T-helper 2 cell treated with Interferon-gamma antibody and Interleukin-4, amounts not matched to agents 100 ng/mL and 5 ng/mL, for 36 hours (primary cell): ENCODE results near the gene TRIM66. TPM values are rescaled to one million over a fixed set of nuclear protein-coding genes. Genes with fewer than 3 reads are reported as not detected.

Source experiments
- intact Hi-C: fragments of 100-400 bp; cut with micrococcal nuclease; formaldehyde crosslinking; loops from one replicate; pipeline ENCODE4 v1.15.1; 2023
- total RNA-seq: library from RNA; stranded (reverse); gene quantifications from 2 replicates; pipeline ENCODE4 v1.2.3, GENCODE V29; 2022

TRIM66 gene, protein sequence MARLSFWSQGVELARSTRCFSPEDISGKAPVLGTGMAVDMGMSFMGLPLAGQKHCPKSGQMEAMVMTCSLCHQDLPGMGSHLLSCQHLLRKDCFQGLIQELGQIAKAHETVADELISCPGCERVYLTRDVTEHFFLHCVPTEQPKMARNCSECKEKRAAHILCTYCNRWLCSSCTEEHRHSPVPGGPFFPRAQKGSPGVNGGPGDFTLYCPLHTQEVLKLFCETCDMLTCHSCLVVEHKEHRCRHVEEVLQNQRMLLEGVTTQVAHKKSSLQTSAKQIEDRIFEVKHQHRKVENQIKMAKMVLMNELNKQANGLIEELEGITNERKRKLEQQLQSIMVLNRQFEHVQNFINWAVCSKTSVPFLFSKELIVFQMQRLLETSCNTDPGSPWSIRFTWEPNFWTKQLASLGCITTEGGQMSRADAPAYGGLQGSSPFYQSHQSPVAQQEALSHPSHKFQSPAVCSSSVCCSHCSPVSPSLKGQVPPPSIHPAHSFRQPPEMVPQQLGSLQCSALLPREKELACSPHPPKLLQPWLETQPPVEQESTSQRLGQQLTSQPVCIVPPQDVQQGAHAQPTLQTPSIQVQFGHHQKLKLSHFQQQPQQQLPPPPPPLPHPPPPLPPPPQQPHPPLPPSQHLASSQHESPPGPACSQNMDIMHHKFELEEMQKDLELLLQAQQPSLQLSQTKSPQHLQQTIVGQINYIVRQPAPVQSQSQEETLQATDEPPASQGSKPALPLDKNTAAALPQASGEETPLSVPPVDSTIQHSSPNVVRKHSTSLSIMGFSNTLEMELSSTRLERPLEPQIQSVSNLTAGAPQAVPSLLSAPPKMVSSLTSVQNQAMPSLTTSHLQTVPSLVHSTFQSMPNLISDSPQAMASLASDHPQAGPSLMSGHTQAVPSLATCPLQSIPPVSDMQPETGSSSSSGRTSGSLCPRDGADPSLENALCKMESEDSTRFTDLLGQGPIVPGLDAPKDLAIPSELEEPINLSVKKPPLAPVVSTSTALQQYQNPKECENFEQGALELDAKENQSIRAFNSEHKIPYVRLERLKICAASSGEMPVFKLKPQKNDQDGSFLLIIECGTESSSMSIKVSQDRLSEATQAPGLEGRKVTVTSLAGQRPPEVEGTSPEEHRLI (N-terminal part only)
- 14.1 and 14.9 TPM in 2 replicates for total RNA-seq

DNA sequence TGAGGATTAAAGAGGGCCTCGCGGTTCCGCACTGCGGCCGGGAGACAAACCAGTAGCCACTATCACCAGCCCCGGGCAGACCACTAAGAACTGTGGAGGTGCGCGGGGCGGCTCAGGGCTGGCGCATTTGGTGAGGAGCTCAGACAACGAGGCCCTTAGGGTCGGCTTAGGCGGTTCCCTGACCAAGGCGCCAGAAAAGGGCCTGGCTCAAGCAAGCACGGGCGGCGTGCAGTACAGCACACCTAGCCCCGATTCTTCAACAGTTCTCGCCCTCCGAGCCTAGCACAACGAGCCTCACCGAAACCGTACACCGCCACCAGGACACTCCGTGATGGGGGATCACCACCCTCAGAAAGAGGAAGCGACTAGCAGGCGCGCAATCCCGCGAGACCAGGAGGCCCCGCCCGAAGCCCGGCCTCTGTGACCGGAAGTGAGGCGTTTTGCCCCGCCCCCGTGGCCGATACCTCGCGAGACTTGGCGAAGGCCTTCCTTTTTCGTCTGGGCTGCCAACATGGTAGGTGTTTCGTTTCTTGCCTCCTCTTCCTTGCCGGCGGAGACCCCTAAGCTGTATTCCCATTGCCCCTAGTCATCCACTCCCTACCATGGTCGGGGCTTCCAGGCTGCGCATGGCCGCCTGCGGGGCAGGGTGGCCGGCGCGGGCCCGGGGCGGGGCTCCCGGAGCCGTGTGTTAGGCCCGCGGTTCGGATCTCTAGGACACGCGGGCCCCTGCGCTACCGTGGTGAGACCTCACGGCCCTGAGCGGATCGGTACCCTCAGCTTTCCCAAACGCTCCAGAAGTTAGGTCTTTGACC is at the start of gene TRIM66, which contains the start of gene RPL27A:
Gene TRIM66, minus strand, starts transcription at position 363 of the 812 bp plus-strand sequence. CDS start 10,391 bp downstream, outside the sequence.
Gene RPL27A, plus strand, starts transcription at position 490 of the 812 bp plus-strand sequence. Its CDS starts 22 bp downstream, at position 512.
- intact Hi-C loops, result loop anchor here (1.0 to 10.0 kb wide), 10 partner anchors 8 to 1168 kb away; partner anchors contain the start of genes AKIP1, EIF3F, PPFIBP2 and TMEM41B

DNA sequence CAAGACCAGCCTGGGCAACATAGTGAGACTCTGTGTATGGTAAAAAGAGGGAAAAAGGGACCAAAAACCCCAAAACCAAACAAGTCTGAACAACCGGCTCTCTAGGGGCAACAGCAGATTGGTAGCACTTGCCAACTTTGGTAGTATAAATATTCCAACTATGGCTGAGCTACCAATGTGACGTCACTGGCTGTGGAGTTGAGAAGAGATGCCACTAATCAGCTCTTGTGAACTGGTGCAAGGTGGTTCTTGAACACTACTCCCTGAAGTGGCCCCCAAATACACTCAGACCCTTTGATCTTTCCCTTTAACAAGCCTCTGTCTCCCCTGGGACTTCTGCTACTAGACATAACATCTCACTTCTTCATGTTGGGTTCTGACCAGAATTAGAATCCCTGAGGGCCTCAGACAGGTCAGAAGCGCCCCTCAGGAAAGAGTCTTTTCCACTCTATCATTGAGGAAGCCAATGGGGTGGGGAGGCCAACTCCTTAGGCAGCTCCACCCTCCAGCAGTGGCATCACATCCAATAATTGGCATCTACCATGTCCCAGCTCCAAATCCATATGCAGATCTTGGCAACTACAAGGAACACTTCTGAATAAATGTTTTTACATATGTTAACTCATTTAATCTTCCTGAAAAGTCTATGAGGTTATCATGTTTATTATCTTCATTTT is 49.3 kb upstream of the TRIM66 start:
- intact Hi-C loops, result loop anchor here (10.0 kb wide), 1 partner anchor 83 kb away; a partner anchor contains a TSS

DNA sequence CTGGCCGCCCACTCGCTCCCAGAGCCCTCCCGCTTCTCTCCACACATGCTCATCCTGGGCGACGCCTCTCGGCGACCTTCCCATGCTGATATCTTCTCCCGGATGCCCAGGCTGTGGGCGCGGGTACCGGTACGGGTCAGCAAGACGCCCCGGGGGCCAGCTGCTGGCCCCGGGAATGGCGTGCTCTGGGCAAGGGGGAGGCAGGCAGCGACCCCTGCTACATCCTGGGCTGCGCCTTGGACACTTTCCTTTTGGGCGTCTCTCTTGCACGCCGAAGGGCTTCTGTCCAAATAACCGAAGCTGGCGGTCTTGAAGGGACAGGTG is 48.2 kb upstream of the TRIM66 start:
- intact Hi-C loops, result loop anchor here (10.0 kb wide), 1 partner anchor 84 kb away; a partner anchor contains a TSS

DNA sequence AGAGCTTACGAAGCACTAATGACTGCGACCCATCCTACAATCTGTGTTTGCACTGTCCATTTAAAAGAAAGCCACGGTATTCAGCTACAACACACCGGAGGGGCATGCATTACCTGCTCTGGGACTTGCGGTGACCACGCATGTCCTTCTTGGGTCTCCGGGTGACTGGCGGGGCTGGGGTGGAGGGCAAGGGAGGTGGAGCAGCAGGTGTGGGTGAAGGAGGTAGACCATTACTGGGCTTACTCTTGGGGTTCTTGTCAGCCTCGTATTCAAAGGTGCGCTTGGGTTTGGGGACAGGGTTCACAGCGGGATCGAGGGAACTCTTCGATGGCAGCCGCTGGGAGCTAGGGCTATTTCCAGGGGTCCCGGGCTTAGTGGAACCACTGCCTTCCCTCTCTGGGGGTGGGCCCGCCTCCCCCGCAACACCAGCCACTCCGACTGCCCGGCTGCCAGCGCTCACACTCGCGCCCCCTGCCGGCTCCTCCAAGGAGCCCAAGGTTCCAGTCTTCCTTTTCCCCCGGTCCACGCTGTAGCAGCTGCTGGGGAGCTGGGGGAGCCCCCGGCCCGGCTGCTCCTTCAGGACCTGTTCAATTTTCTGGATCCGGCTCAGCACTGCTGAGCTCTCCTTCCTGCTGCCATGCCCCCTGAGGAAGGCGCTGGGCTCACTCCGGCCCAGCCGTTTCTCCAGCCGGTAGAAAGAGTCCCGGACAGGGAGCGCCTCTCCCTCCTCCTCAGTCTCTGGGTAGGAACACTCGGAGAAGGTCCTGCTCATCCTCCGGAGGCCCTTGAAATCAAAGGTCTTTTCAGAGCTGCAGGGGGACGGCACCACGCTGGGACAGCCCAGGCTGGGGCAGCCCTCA is 47.6 kb upstream of the TRIM66 start:
- intact Hi-C loops, result loop anchor here (10.0 kb wide), 1 partner anchor 85 kb away; a partner anchor contains a TSS

DNA sequence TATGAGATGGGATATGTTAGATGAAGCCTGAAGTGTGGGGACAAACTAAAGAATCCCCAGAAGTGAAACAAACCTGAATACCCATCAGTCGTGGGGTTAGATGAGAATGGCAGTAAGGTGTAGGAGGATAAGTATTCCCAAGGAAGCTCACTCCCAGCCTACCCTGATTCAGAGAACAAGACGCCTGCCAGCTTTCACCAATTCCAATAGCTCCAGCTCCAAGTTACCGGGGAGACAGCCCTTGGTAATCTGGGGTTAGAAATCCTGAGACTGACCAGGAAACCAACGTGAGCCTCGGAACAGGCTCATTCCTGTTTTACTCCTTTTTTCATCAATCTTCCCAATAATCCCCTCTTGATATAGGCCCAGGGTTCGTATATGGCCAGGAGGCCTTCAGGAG is 46.6 kb upstream of the TRIM66 start:
- intact Hi-C loops, result no loop called here

DNA sequence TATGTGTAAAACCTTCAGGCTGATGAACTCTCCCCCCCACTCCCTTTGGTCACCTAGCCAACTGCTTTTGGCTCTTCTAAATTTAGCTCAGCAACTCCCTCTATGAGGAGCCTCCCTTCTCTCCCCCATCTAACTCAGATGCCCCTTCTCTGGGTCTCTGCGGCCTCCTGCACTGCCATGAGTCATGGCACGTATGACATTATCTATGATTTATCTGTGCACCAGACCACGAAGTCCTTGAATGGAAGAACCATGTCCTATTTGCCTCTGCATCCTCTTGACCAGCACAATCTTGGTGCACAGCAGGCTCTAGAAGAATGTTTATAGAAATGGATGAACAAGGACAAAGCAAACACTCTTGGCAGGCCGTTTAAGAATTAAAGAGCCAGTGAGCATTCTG is 46.1 kb upstream of the TRIM66 start:
- intact Hi-C loops, result no loop called here

DNA sequence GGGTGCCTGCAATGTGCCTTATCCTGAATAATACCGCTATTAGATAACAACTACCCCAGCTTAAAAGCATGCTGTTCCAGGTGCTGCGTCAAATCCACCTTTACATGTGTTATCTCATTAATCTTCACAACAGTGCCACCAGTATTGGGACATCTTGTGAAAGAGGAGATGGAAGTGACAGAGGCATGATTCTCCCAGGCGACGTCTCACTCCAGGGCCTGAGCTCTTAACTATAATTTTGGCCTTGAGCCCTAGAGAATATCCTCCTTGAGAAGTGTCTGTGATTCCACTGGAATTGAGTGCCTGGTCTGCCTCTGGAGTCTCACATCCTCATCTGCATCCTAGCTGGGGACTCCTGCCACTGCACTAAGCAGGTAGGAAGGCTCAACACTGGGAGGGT is 43.9 kb upstream of the TRIM66 start:
- intact Hi-C loops, result no loop called here

DNA sequence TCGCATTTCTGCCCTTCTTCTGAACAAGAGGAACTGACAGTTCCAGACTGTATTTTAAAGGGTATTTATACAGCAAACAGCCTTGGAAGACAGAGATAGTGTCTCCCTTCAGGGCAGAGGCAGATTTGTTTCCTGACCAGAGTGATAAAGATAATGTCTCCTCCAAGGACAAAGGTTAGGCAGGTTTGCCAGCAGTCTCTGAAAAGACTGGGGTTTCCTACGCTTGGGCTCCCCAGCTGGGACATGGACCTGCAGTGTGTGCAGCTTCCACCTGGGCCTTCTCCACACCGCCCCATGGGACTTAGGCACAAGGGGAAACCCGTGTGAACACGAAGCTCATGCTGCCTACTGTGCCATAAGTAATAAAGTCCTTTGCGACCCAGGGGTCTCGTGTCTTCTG is 42.2 kb upstream of the TRIM66 start:
- intact Hi-C loops, result no loop called here

DNA sequence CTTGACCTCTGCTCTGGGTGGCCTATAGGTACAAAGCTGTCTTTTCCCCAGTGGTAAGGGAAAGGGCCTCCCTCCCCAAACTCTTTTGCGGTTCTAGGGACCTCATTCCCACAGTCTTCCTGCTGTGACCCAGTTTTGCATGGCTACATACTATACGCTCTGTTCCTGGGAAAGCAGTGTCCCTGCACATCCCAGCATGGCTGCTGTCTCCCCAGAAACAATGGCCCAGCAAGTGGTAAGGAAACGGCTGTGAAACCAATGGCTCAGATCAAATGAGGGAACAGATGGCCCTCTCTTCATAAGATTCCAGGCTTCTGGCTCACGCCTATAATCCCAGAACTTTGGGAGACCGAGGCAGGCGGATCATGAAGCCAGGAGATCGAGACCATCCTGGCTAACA is 41.2 kb upstream of the TRIM66 start:
- intact Hi-C loops, result no loop called here

DNA sequence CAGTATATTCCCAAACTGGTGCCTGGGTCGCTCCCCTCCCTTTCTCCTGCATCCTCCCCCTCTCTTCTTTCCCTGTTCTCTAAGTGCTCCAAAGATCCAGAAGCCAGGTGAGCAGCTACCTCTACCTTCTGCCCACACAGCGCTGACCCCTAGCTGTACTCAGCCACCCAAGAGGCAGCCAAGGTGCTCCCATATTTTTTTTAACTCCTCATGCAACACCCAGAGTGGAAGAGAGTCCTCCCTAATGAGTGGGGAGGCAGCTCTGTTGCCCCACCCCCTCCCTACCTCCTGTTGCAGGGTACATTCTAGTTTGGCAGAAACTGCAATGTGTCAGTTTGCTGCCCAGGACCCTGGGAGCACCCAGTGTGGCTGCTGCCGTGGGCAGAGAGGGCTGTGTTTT is 40.3 kb upstream of the TRIM66 start:
- intact Hi-C loops, result no loop called here

DNA sequence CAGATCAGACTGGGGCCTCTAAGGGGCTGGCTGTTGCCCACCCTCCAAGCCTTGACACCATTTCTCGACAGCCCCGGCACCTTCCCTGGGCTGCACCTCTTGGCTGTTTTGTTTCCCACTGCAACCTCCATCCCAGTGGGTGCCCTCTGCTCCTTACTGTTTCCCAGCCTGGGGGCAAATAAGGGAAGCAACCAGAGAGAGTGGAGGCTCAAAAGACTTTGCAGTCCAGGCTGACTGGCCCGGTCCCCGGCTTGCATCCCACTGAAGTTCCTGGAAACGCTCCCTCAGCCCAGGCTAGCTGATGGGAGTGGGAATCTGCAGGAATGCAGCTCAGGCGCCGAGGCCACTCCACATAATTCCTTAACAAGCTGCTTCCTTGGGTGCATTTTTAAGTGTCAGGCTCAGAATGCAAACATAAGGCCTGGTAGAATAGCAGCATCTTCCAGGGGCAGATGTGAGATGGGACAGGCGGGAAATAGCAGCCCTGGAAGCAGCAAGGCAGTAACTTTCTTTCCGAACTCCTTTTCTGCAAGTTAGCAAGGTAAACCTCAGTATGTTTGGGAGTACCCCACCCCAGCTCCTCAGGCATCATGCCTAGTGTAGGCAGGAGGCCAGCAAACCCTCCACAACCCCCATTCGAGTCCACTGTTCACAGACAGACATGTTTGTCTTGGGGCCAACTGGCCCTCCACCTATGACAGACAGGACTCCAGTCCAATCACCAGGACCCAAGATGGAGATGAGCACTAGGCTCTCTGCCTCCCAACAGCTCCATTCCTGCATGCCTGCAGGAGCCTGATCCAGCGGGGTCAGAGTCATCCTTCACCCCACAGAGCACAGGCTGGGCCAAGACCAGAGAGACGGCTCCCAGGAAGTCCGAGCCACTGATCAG is 39.4 kb upstream of the TRIM66 start:
- intact Hi-C loops, result no loop called here

DNA sequence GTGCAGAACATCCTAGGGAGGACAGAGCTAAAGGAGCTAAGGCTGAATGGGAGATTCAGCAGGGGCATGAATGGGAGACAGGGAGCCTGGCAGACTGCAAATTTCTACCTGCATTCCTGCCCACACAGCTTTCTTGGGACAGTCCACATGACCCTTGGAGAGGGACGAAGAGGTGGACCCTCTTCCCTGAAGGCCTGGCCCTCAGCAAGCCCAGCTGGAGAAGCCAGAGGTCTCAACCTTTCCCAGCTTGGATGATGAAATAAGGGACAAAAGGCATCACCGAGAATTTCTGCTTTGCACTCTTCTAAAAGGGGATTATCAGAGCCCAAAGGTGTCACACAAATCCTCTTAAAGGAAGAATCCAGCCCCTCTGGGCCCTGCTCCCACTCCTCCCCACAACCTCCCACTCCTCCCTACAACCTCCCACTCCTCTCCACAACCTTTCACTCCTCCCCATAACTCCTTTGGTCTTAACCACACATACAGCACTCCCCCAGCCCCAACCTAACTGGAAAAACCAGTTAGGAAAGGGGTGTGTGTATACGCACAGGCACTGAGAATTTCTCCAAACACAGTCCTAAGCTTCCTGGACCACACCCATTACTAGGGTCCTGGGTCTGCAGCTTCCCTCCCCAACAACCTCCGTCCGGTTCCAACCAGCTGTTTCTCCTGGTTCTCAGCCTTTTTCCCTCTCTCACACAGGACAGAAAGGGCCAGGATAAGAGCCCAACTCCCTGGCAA is 38.6 kb upstream of the TRIM66 start:
- intact Hi-C loops, result no loop called here

DNA sequence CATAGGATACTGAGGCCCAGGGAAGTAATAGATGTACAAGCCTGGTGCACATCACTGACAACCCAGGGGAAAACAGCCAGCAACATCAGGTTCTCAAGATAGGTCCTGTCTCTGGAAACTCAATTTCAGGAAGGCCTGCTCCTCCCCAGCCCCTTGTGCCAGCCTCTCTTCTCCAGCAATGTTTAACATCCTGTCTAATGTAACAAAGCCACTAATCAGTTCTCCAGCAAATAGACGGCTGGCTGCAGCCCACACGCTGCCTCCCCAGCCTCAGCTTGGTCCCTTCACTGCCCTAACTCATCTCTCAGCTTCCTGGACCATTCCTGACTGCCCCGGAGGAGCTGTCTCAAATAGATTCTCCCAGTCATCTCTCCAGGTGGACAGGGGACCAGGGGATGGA is 37.9 kb upstream of the TRIM66 start:
- intact Hi-C loops, result no loop called here

DNA sequence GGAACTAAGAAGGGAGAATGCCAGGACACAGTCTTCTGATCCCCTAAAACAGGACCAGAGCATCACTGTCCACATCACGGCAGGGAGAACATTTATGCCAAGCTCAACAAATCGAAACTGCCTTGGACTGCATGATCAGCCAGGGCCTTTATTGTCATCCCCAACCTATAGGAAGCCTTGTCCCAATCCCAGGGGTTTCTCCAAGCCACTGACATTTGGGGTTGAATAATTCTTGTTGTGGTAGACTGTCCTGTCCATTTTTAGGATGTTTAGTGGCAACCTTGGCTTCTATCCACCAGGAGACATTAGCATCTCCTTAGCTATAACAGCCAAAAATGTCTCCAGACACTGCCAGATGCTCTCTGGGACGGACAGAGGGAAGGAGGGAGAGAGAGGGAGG is 37.3 kb upstream of the TRIM66 start:
- intact Hi-C loops, result no loop called here

DNA sequence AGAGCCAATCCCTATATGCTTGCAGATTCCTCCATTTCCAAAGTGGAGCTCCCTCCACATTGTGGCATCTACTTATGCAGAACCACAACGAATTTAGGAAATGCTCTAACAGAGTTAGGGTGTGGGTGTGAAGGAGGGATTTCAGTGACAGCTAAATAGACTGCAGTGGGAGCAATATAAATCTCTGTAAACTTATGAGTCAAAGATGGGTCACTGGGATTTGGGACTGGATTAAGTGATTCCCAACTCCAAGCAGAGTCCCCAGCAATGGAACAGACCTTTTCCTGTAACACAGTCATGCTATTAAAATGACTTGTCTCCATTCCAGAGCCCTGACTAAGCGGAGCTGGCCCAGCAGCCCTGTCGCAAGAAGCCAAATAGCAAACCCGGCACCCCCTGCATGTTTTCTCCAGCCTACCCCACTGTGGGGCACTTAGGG is 36.8 kb upstream of the TRIM66 start:
- intact Hi-C loops, result no loop called here

DNA sequence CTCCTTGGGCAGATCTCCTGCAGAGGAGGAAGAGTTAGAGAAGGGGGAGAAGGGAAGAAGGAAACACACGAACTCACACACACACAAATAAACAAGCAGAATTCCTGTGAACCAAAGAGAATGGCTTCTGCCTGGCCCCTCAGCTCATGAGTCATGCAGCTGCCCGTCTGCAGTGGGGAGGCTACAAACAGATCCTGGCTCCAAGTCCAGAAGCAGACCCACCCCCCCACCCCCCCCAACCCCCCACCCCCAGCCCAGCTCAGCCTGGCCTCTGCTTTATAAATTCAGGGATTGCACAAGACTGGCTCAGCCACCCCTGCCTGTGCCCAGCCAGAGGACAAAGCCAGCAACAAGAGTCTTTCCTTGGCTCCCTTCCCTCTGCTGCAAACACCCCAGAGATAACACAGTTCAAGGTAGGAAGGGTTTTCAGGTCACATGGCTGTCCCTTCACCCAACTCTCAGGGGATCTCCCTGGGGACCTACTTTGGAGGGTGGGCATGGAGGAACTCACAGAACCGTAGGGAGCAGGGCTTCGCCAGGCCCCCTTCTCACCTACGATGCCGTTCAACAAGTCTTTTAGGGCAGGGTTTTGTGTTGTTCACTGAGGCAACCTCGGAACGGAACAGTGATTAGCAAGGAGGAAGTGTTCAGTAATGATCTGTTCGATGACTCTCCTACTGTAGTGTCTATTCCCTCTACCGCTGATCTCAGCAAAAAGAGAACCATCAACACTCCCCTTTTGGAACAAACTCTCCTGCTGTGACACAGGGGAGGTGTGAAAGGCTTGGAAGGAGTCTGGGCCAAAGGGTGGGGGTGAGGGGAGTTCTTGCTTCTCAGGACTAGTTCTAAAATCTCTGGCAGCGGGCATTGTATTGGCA is 35.6 kb upstream of the TRIM66 start:
- intact Hi-C loops, result no loop called here

DNA sequence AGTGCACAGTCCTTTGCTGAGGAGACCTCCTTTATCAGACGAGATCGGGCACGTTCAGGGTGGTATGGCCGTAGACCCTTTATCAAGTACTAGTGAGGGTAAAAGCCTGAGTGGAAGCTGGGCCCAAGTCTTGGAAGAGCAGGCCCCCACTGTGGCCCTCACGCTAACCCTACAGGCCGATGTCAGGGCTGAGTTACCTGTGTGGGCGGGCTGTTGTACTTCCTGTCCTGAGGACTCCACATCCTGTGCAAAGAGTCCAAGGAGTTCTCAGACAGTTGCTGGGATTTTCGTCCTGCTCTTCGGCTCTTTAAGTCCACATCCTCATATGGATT is 35.0 kb upstream of the TRIM66 start:
- intact Hi-C loops, result no loop called here
